ENCODE results near the gene STX7.

STX7 gene

GRCh38 chr6:132430110-132430509, 82.8 kb downstream of the STX7 start:
- TF ChIP-seq CTCF (IDR thresholded peaks at IDR 0.05; ENCODE audit: low read depth, low read length), result no peak
- DNase-seq (ENCODE audit: extremely low read depth, low read depth), result no peak

GRCh38 chr6:132425176-132425575, 87.7 kb downstream of the STX7 start:
- DNase-seq (ENCODE audit: extremely low read depth, low read depth), result no peak
- TF ChIP-seq CTCF (IDR thresholded peaks at IDR 0.05; ENCODE audit: low read depth, low read length), result no peak

GRCh38 chr6:132423839-132424238, 89.1 kb downstream of the STX7 start:
- no peak for TF ChIP-seq CTCF (IDR thresholded peaks at IDR 0.05; ENCODE audit: low read depth, low read length)
- DNase-seq (ENCODE audit: extremely low read depth, low read depth), result no peak

GRCh38 chr6:132418235-132418965, 94.5 kb downstream of the STX7 start:
- TF ChIP-seq CTCF (IDR thresholded peaks at IDR 0.05; ENCODE audit: low read depth, low read length), result no peak
- DNase-seq (ENCODE audit: extremely low read depth, low read depth), result no peak

- no peak for TF ChIP-seq CTCF (IDR thresholded peaks at IDR 0.05; ENCODE audit: low read depth, low read length)
- no peak for DNase-seq (ENCODE audit: extremely low read depth, low read depth)
Measured at GRCh38 chr6:132414761-132415160, 98.2 kb downstream of the STX7 start.

- no peak for DNase-seq (ENCODE audit: extremely low read depth, low read depth)
- TF ChIP-seq CTCF (IDR thresholded peaks at IDR 0.05; ENCODE audit: low read depth, low read length), result no peak
Measured at GRCh38 chr6:132414322-132414721, 98.6 kb downstream of the STX7 start.

GRCh38 chr6:132413499-132413802, 99.5 kb downstream of the STX7 start:
- no peak for DNase-seq (ENCODE audit: extremely low read depth, low read depth)
- TF ChIP-seq CTCF (IDR thresholded peaks at IDR 0.05; ENCODE audit: low read depth, low read length), result no peak
